ENCODE results near the gene GRID1. TPM values are rescaled to one million over a fixed set of nuclear protein-coding genes. Genes with fewer than 3 reads are reported as not detected.
"Not testable (repeated sequence)": the region's sequence is repeated elsewhere in the genome, so short reads cannot be mapped to it uniquely, and the experiment has no call there.

The GRID1 gene
- total RNA-seq, 1 donor from 2014 or later = not detected

- no peak overlapping the region for H3K27ac Mint-ChIP-seq
- ChIA-PET CTCF (no interaction called here), POLR2A (no interaction called here)
- intact Hi-C loops (cut with micrococcal nuclease) = no loop called here
- peaks cover 5% of the 10 kb centered on the region for H3K27me3 Mint-ChIP-seq
- ATAC-seq (ENCODE audit: low read depth) (no peak), DNase-seq (no peak)
- no peak overlapping the region for H3K4me3 Mint-ChIP-seq
- no peaks in the 10 kb centered on the region for H3K4me1 Mint-ChIP-seq
- H3K36me3 Mint-ChIP-seq (ENCODE audit: low read depth) = no peaks in the 10 kb centered on the region
- H3K9me3 Mint-ChIP-seq = no peaks in the 10 kb centered on the region
- TF ChIP-seq CTCF (IDR thresholded peaks at IDR 0.05) = no peak
These were observed 330.1 kb downstream of the GRID1 start for GRCh38 chr10:86036544-86036831.

GRCh38 chr10:86035791-86036543, 330.6 kb downstream of the GRID1 start:
- H3K4me1 Mint-ChIP-seq = no peaks in the 10 kb centered on the region
- H3K27me3 Mint-ChIP-seq = peaks cover 7% of the 10 kb centered on the region
- ATAC-seq (ENCODE audit: low read depth) (no peak), DNase-seq (no peak)
- no peaks in the 10 kb centered on the region for H3K36me3 Mint-ChIP-seq (ENCODE audit: low read depth)
- ChIA-PET POLR2A (no interaction called here), CTCF (no interaction called here)
- intact Hi-C loops (cut with micrococcal nuclease) = no loop called here
- TF ChIP-seq CTCF (IDR thresholded peaks at IDR 0.05) = no peak
- H3K4me3 Mint-ChIP-seq = no peak overlapping the region
- H3K9me3 Mint-ChIP-seq = no peaks in the 10 kb centered on the region
- no peak overlapping the region for H3K27ac Mint-ChIP-seq

GRCh38 chr10:86034710-86035109, 331.9 kb downstream of the GRID1 start:
- Mint-ChIP-seq H3K27me3 (peaks cover 11% of the 10 kb centered on the region), H3K4me3 (no peak overlapping the region), H3K27ac (no peak overlapping the region), H3K4me1 (no peaks in the 10 kb centered on the region), H3K9me3 (no peaks in the 10 kb centered on the region), H3K36me3 (ENCODE audit: low read depth) (no peaks in the 10 kb centered on the region)
- no peak for ATAC-seq (ENCODE audit: low read depth)
- ChIA-PET POLR2A (no interaction called here), CTCF (no interaction called here)
- TF ChIP-seq CTCF (IDR thresholded peaks at IDR 0.05) = no peak
- intact Hi-C loops (cut with micrococcal nuclease) = no loop called here
- no peak for DNase-seq

GRCh38 chr10:86033581-86033980, 333.0 kb downstream of the GRID1 start:
- no peak for ATAC-seq (ENCODE audit: low read depth)
- H3K36me3 Mint-ChIP-seq (ENCODE audit: low read depth) = no peaks in the 10 kb centered on the region
- ChIA-PET POLR2A (no interaction called here), CTCF (no interaction called here)
- H3K27me3 Mint-ChIP-seq = peaks cover 8% of the 10 kb centered on the region
- H3K4me3 Mint-ChIP-seq = no peak overlapping the region
- TF ChIP-seq CTCF (IDR thresholded peaks at IDR 0.05) = no peak
- H3K27ac Mint-ChIP-seq = no peak overlapping the region
- no peak for DNase-seq
- H3K9me3 Mint-ChIP-seq = no peaks in the 10 kb centered on the region
- intact Hi-C loops (cut with micrococcal nuclease) = no loop called here
- no peaks in the 10 kb centered on the region for H3K4me1 Mint-ChIP-seq

GRCh38 chr10:86032087-86032486, 334.5 kb downstream of the GRID1 start:
- peaks cover 17% of the 10 kb centered on the region for H3K27me3 Mint-ChIP-seq
- H3K36me3 Mint-ChIP-seq (ENCODE audit: low read depth); H3K9me3 Mint-ChIP-seq; H3K27ac Mint-ChIP-seq; H3K4me3 Mint-ChIP-seq; POLR2A ChIA-PET; ATAC-seq (ENCODE audit: low read depth); H3K4me1 Mint-ChIP-seq; intact Hi-C loops (cut with micrococcal nuclease); DNase-seq; CTCF ChIA-PET: not testable (repeated sequence)

- no peak for ATAC-seq (ENCODE audit: low read depth)
- Mint-ChIP-seq H3K27ac (no peak overlapping the region), H3K27me3 (peaks cover 25% of the 10 kb centered on the region), H3K9me3 (no peaks in the 10 kb centered on the region), H3K36me3 (ENCODE audit: low read depth) (no peaks in the 10 kb centered on the region), H3K4me1 (no peaks in the 10 kb centered on the region), H3K4me3 (no peak overlapping the region)
- ChIA-PET CTCF (no interaction called here), POLR2A (no interaction called here)
- TF ChIP-seq CTCF (IDR thresholded peaks at IDR 0.05) = no peak
- intact Hi-C loops (cut with micrococcal nuclease) = no loop called here
- DNase-seq = no peak
These were observed 336.3 kb downstream of the GRID1 start for GRCh38 chr10:86030312-86030711.

Measured in activated B cell treated with CpG ODN at 0.5 μM for 24 hours (primary cell).